ENCODE measurements around the gene PCSK2.

PCSK2 gene

DNA sequence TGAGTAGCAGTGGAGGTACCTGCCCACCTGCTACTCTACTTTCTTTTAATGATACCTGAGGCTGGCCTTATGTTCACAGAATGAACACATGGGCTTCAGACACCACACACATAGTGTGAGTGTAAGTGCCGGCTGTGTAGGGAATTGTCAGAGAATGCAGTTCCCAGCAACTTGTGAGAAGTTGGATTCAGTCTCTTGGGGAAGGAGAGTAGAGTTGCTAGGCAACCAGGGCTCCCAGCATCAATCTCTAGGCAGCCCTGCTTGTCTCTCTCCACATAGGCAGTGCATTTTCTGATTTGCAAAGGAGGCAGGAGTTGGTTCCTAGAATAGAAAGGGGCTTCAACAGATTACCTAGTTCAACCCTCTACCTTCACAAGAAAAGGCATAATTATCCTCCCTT lies 230.2 kb downstream of the PCSK2 start:
- H3K27me3 ChIP-seq (ENCODE audit: control insufficient read depth, insufficient read depth, low read length), result no peaks in the 10 kb centered on the region

GRCh38 chr20:17457588-17458190 lies 230.8 kb downstream of the PCSK2 start:
- no peaks in the 10 kb centered on the region for H3K4me1 ChIP-seq (ENCODE audit: control insufficient read depth, insufficient read depth, low read length)
- no peaks in the 10 kb centered on the region for H3K36me3 ChIP-seq (ENCODE audit: control insufficient read depth, insufficient read depth, low read length)
- no peaks in the 10 kb centered on the region for H3K27me3 ChIP-seq (ENCODE audit: control insufficient read depth, insufficient read depth, low read length)
- no peak overlapping the region for H3K27ac ChIP-seq (ENCODE audit: low read length)
- no peak for DNase-seq (ENCODE audit: low read depth, low spot score)
- H3K9me3 ChIP-seq (ENCODE audit: control insufficient read depth, insufficient read depth, low read length), result no peaks in the 10 kb centered on the region
- no CpG with 5 or more reads among the region's 6 CpGs for WGBS (ENCODE audit: insufficient coverage, insufficient read length)
- no peak overlapping the region for H3K4me3 ChIP-seq (ENCODE audit: low read length)

More for the DNA sequence above, 230.2 kb downstream of the PCSK2 start:
- H3K27ac ChIP-seq (ENCODE audit: low read length), result no peak overlapping the region
- H3K4me1 ChIP-seq (ENCODE audit: control insufficient read depth, insufficient read depth, low read length), result no peaks in the 10 kb centered on the region
- no peaks in the 10 kb centered on the region for H3K36me3 ChIP-seq (ENCODE audit: control insufficient read depth, insufficient read depth, low read length)
- no peaks in the 10 kb centered on the region for H3K9me3 ChIP-seq (ENCODE audit: control insufficient read depth, insufficient read depth, low read length)
- no CpG with 5 or more reads among the region's 1 CpG for WGBS (ENCODE audit: insufficient coverage, insufficient read length)
- no peak overlapping the region for H3K4me3 ChIP-seq (ENCODE audit: low read length)
- DNase-seq (ENCODE audit: low read depth, low spot score), result no peak

- H3K36me3 ChIP-seq (ENCODE audit: control insufficient read depth, insufficient read depth, low read length), result no peaks in the 10 kb centered on the region
- H3K4me3 ChIP-seq (ENCODE audit: low read length), result no peak overlapping the region
- H3K4me1 ChIP-seq (ENCODE audit: control insufficient read depth, insufficient read depth, low read length), result no peaks in the 10 kb centered on the region
- no peaks in the 10 kb centered on the region for H3K9me3 ChIP-seq (ENCODE audit: control insufficient read depth, insufficient read depth, low read length)
- H3K27me3 ChIP-seq (ENCODE audit: control insufficient read depth, insufficient read depth, low read length), result no peaks in the 10 kb centered on the region
- no peak for DNase-seq (ENCODE audit: low read depth, low spot score)
- H3K27ac ChIP-seq (ENCODE audit: low read length), result no peak overlapping the region
- no CpG with 5 or more reads among the region's 2 CpGs for WGBS (ENCODE audit: insufficient coverage, insufficient read length)
Observed at GRCh38 chr20:17460119-17460518, 233.3 kb downstream of the PCSK2 start.

DNA sequence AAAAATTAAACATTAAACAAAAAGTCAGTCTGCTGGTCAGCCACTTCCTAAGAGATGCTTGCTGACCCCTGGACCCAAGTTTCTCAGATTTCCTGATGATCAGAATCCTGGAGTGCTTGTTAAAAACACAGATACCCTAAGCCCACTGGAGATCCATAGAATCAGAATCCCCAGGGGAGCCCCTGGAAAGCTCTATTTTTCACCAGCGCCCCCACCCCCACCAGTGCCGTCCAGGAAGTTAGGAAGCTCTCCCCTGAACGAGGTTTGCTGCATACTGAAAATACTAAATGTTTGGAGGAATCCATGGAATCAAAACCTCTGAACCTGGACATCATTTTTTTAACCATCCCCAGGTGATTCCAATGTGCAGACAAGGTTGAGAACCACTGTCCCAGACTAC lies 235.1 kb downstream of the PCSK2 start:
- H3K27ac ChIP-seq (ENCODE audit: low read length), result no peak overlapping the region
- H3K36me3 ChIP-seq (ENCODE audit: control insufficient read depth, insufficient read depth, low read length), result no peaks in the 10 kb centered on the region
- no peaks in the 10 kb centered on the region for H3K27me3 ChIP-seq (ENCODE audit: control insufficient read depth, insufficient read depth, low read length)
- no peaks in the 10 kb centered on the region for H3K4me1 ChIP-seq (ENCODE audit: control insufficient read depth, insufficient read depth, low read length)
- no peaks in the 10 kb centered on the region for H3K9me3 ChIP-seq (ENCODE audit: control insufficient read depth, insufficient read depth, low read length)
- no CpG with 5 or more reads among the region's 3 CpGs for WGBS (ENCODE audit: insufficient coverage, insufficient read length)
- H3K4me3 ChIP-seq (ENCODE audit: low read length), result no peak overlapping the region
- DNase-seq (ENCODE audit: low read depth, low spot score), result no peak

DNA sequence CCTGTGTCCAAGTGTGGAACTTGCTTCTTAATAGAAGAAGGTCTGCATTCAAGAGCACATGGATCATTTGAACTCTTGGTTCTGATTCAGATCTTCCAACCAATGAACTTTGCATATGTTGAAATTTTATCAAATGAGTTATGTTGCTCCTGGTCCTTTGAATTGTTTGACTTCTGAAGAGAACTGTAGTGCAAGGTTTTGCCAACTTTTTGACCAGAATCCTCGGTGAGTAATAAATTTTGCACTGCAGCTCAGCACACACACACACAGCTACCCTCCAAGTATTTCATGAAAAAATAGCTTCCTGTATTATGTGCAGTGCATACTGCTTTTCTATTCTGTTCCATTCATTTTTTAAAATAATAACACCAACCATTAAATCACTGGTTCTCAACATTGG lies 236.9 kb downstream of the PCSK2 start:
- no peaks in the 10 kb centered on the region for H3K9me3 ChIP-seq (ENCODE audit: control insufficient read depth, insufficient read depth, low read length)
- DNase-seq (ENCODE audit: low read depth, low spot score), result no peak
- no peak overlapping the region for H3K4me3 ChIP-seq (ENCODE audit: low read length)
- no peak overlapping the region for H3K27ac ChIP-seq (ENCODE audit: low read length)
- H3K36me3 ChIP-seq (ENCODE audit: control insufficient read depth, insufficient read depth, low read length), result no peaks in the 10 kb centered on the region; the same call in 1 of the 2 replicates
- WGBS (ENCODE audit: insufficient coverage, insufficient read length), result no CpG with 5 or more reads among the region's 1 CpG
- no peaks in the 10 kb centered on the region for H3K27me3 ChIP-seq (ENCODE audit: control insufficient read depth, insufficient read depth, low read length)
- H3K4me1 ChIP-seq (ENCODE audit: control insufficient read depth, insufficient read depth, low read length), result no peaks in the 10 kb centered on the region

GRCh38 chr20:17465236-17465635 lies 238.4 kb downstream of the PCSK2 start:
- no peaks in the 10 kb centered on the region; the same call in 1 of the 2 replicates for H3K36me3 ChIP-seq (ENCODE audit: control insufficient read depth, insufficient read depth, low read length)
- no peaks in the 10 kb centered on the region for H3K9me3 ChIP-seq (ENCODE audit: control insufficient read depth, insufficient read depth, low read length)
- no peak for DNase-seq (ENCODE audit: low read depth, low spot score)
- H3K27me3 ChIP-seq (ENCODE audit: control insufficient read depth, insufficient read depth, low read length), result no peaks in the 10 kb centered on the region
- no peaks in the 10 kb centered on the region for H3K4me1 ChIP-seq (ENCODE audit: control insufficient read depth, insufficient read depth, low read length)
- no CpG with 5 or more reads among the region's 10 CpGs for WGBS (ENCODE audit: insufficient coverage, insufficient read length)
- no peak overlapping the region for H3K4me3 ChIP-seq (ENCODE audit: low read length)
- H3K27ac ChIP-seq (ENCODE audit: low read length), result no peak overlapping the region

DNA sequence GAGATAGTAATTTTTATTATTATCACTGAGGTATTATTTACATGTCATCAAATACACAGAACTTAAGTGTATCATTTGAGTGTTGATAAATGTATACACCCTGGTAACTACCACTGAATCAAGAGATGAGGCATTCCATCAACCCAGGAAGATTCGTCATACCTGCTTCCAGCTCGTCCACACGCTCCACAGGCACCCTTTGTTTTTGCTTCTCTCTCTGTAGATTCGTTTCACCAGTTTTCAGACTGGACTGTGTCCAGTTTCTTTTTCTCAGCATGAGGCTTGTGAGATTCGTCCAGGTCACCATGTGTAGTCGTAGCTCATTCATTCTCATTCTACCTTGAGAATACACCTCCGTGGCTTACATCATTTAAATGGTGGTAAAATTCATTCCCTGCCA lies 239.8 kb downstream of the PCSK2 start:
- H3K27me3 ChIP-seq (ENCODE audit: control insufficient read depth, insufficient read depth, low read length), result no peaks in the 10 kb centered on the region
- H3K4me3 ChIP-seq (ENCODE audit: low read length), result no peak overlapping the region
- DNase-seq (ENCODE audit: low read depth, low spot score), result no peak
- no peaks in the 10 kb centered on the region for H3K4me1 ChIP-seq (ENCODE audit: control insufficient read depth, insufficient read depth, low read length)
- no peak overlapping the region for H3K27ac ChIP-seq (ENCODE audit: low read length)
- no peaks in the 10 kb centered on the region for H3K9me3 ChIP-seq (ENCODE audit: control insufficient read depth, insufficient read depth, low read length)
- H3K36me3 ChIP-seq (ENCODE audit: control insufficient read depth, insufficient read depth, low read length), result no peaks in the 10 kb centered on the region; the same call in 1 of the 2 replicates
- WGBS (ENCODE audit: insufficient coverage, insufficient read length), result no CpG with 5 or more reads among the region's 7 CpGs

DNA sequence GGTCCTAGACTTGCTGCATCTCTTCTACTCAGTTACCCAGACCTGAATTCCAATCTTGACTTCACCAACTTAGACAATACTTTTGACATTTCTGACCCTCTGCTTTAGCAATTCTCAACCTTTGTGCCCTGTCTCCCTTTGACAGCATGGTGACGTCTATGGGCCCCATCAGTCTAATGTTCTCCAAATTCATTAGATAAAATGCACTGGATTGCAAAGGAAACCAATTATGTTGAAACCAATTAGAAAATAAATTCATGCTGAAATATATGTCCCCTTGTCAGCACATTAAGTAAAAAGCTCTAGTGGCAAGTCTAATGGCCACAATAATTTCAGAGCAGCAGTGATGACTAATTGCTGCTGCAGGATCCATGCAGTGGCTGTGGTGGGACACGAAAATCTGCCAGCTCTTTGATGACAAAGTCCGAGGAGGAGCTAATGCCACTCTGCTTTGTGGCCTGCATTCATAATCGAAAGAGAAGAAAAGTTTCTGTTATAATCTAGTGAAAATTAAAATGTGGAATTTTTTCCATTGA lies 240.3 kb downstream of the PCSK2 start:
- Histone ChIP-seq H3K27ac (ENCODE audit: low read length) (no peak overlapping the region), H3K4me3 (ENCODE audit: low read length) (no peak overlapping the region), H3K9me3 (ENCODE audit: control insufficient read depth, insufficient read depth, low read length) (no peaks in the 10 kb centered on the region), H3K27me3 (ENCODE audit: control insufficient read depth, insufficient read depth, low read length) (no peaks in the 10 kb centered on the region), H3K4me1 (ENCODE audit: control insufficient read depth, insufficient read depth, low read length) (no peaks in the 10 kb centered on the region), H3K36me3 (ENCODE audit: control insufficient read depth, insufficient read depth, low read length) (no peaks in the 10 kb centered on the region; the same call in 1 of the 2 replicates)
- WGBS (ENCODE audit: insufficient coverage, insufficient read length), result no CpG with 5 or more reads among the region's 4 CpGs
- DNase-seq (ENCODE audit: low read depth, low spot score), result no peak

DNA sequence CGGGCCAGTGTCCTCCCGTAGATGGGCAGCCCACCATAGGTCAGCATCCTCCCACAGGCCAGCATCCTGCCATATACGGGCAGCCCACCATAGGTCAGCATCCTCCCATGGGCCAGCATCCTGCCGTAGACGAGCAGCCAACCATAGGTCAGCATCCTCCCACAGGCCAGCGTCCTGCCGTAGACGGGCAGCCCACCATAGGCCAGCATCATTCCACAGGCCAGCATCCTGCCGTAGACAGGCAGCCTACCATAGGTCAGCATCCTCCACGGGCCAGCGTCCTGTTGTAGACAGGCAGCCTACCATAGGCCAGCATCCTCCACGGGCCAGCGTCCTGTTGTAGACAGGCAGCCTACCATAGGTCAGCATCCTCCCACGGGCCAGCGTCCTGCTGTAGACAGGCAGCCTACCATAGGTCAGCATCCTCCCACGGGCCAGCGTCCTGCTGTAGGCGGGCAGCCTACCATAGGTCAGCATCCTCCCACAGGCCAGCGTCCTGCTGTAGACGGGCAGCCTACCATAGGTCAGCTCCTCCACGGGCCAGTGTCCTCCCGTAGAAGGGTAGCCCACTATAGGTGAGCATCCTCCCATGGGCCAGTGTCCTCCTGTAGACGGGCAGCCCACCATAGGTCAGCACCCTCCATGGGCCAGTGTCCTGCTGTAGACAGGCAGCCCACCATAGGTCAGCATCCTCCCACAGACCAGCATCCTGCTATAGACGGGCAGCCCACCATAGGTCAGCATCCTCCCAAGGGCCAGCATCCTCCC lies 241.4 kb downstream of the PCSK2 start:
- H3K4me1 ChIP-seq (ENCODE audit: control insufficient read depth, insufficient read depth, low read length), result no peaks in the 10 kb centered on the region
- no peak for DNase-seq (ENCODE audit: low read depth, low spot score)

DNA sequence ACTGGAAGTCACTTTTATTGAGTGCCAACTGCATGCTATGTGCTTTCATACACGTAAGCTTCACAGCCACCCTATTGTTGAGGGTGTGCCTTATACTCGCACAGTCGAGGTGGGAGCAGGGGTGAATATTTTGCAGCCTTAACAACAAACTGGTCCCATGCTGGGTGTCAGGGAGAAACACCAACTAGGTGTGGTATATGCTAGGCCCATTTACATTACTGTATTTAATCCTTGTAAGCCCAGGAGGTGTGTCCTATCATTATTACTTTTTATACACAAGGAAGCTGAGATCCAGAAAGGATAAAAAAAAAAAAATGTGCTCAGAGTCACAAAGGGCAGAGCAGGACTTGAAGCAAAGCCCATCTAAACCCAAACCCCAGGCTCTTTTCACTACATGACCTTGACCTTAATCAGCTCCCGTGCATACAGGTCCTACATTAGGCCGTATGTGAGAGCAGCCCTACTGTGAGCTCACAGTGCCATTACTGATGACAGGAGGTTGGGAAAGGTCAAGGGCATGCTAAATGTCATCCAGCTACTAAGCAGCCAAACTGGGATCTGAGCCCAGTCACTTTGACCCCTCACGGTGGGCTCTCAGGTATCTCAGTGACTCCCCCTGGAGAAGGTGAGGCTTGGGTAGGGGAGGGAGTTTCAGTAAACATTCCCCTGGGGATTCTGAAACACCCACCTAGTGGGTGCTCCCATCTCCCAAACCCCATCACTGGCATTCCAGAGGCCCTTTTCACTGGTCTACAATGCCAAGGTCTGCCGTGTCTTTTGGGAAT lies 242.6 kb downstream of the PCSK2 start:
- Histone ChIP-seq H3K36me3 (ENCODE audit: control insufficient read depth, insufficient read depth, low read length) (no peaks in the 10 kb centered on the region; the same call in 1 of the 2 replicates), H3K27ac (ENCODE audit: low read length) (no peak overlapping the region), H3K27me3 (ENCODE audit: control insufficient read depth, insufficient read depth, low read length) (no peaks in the 10 kb centered on the region), H3K4me3 (ENCODE audit: low read length) (no peak overlapping the region), H3K9me3 (ENCODE audit: control insufficient read depth, insufficient read depth, low read length) (no peaks in the 10 kb centered on the region), H3K4me1 (ENCODE audit: control insufficient read depth, insufficient read depth, low read length) (no peaks in the 10 kb centered on the region)
- no peak for DNase-seq (ENCODE audit: low read depth, low spot score)
- no CpG with 5 or more reads among the region's 7 CpGs for WGBS (ENCODE audit: insufficient coverage, insufficient read length)

More for the DNA sequence above, 241.4 kb downstream of the PCSK2 start:
- WGBS (ENCODE audit: insufficient coverage, insufficient read length), result no CpG with 5 or more reads among the region's 24 CpGs
- no peaks in the 10 kb centered on the region for H3K9me3 ChIP-seq (ENCODE audit: control insufficient read depth, insufficient read depth, low read length)
- H3K27me3 ChIP-seq (ENCODE audit: control insufficient read depth, insufficient read depth, low read length), result no peaks in the 10 kb centered on the region
- no peak overlapping the region for H3K27ac ChIP-seq (ENCODE audit: low read length)
- no peaks in the 10 kb centered on the region; the same call in 1 of the 2 replicates for H3K36me3 ChIP-seq (ENCODE audit: control insufficient read depth, insufficient read depth, low read length)
- no peak overlapping the region for H3K4me3 ChIP-seq (ENCODE audit: low read length)
